RPMI8226 (cell line): Measurements from ENCODE around the gene JAK3.

Experiments used
- DNase-seq: peaks from one replicate; pipeline ENCODE4 v3.0.0-alpha.2; 2015

The JAK3 gene

GRCh38 chr19:17865364-17866311 is 17.9 kb upstream of the JAK3 start:
- DNase-seq: peak; percentile 33

- no peak for DNase-seq
Observed at GRCh38 chr19:17863520-17864182, 15.9 kb upstream of the JAK3 start.

- DNase-seq: no peak
Observed at GRCh38 chr19:17862711-17863519, 15.1 kb upstream of the JAK3 start.

GRCh38 chr19:17861542-17862402 is 14.0 kb upstream of the JAK3 start:
- no peak for DNase-seq

- DNase-seq: no peak
Observed at GRCh38 chr19:17860993-17861360, 13.2 kb upstream of the JAK3 start.

GRCh38 chr19:17860331-17860992 is 12.7 kb upstream of the JAK3 start:
- DNase-seq: no peak

GRCh38 chr19:17859533-17860330 is 11.9 kb upstream of the JAK3 start, which contains the start of gene RPL18A:
Gene RPL18A, plus strand, starts transcription at chr19:17859910. Its CDS starts 47 bp downstream, at chr19:17859957.
- peak; percentile 99 for DNase-seq

- peak; percentile 87 for DNase-seq
Observed at GRCh38 chr19:17855280-17856152, 7.7 kb upstream of the JAK3 start.

GRCh38 chr19:17854061-17854460 is 6.3 kb upstream of the JAK3 start:
- DNase-seq: no peak

- DNase-seq: no peak
Observed at GRCh38 chr19:17848595-17849292, 962 bp upstream of the JAK3 start.

GRCh38 chr19:17846146-17846545 is 1.6 kb downstream of the JAK3 start:
- no peak for DNase-seq

GRCh38 chr19:17843908-17844490 is 3.8 kb downstream of the JAK3 start:
- DNase-seq: no peak

GRCh38 chr19:17843292-17843827 is 4.4 kb downstream of the JAK3 start:
- no peak for DNase-seq

GRCh38 chr19:17842663-17843291 is 5.0 kb downstream of the JAK3 start:
- DNase-seq: no peak

GRCh38 chr19:17841810-17842662 is 5.7 kb downstream of the JAK3 start:
- no peak for DNase-seq

GRCh38 chr19:17841371-17841809 is 6.4 kb downstream of the JAK3 start:
- DNase-seq: no peak

GRCh38 chr19:17840019-17840418 is 7.8 kb downstream of the JAK3 start:
- DNase-seq: no peak
